ENCODE data around the gene UBN2. TPM values are rescaled to one million over a fixed set of nuclear protein-coding genes. Genes with fewer than 3 reads are reported as not detected.

Gene UBN2
- total RNA-seq, 2 donors from 2014 or later, result 13.4 to 18.8 TPM

DNA sequence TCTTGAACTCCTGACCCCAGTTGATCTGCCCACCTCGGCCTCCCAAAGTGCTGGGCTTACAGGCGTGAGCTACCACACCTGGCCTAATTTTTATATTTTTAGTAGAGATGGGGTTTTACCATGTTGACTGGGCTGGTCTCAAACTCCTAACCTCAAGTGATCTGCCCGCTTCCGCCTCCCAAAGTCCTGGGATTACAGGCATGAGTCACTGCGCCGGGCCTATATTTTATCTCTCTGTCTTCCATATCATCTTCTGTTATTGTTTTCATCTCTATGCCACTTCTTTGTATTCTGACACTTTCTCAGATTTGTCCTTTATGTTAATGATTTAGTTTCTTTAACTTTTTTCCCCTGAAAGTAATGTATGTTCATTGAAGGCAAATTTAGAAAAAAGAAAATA is 55.1 kb downstream of the UBN2 start:
- Histone ChIP-seq H3K4me1 (ENCODE audit: control insufficient read depth in 1 of 2, low read depth in 2 of 2) (no peaks in the 10 kb centered on the region), H3K27me3 (replicated peaks; ENCODE audit: insufficient read depth) (no peaks in the 10 kb centered on the region), H3K4me3 (no peak overlapping the region), H3K27ac (no peak overlapping the region), H3K9me3 (no peaks in the 10 kb centered on the region), H3K36me3 (peaks cover 13% of the 10 kb centered on the region)
- no peak for ATAC-seq (ENCODE audit: insufficient number of reproducible peaks, low FRiP score, low read depth)
- DNase-seq (ENCODE audit: low spot score), result no peak
- TF ChIP-seq, protein P1, sequence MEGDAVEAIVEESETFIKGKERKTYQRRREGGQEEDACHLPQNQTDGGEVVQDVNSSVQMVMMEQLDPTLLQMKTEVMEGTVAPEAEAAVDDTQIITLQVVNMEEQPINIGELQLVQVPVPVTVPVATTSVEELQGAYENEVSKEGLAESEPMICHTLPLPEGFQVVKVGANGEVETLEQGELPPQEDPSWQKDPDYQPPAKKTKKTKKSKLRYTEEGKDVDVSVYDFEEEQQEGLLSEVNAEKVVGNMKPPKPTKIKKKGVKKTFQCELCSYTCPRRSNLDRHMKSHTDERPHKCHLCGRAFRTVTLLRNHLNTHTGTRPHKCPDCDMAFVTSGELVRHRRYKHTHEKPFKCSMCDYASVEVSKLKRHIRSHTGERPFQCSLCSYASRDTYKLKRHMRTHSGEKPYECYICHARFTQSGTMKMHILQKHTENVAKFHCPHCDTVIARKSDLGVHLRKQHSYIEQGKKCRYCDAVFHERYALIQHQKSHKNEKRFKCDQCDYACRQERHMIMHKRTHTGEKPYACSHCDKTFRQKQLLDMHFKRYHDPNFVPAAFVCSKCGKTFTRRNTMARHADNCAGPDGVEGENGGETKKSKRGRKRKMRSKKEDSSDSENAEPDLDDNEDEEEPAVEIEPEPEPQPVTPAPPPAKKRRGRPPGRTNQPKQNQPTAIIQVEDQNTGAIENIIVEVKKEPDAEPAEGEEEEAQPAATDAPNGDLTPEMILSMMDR (IDR thresholded peaks at IDR 0.05), result no peak

DNA sequence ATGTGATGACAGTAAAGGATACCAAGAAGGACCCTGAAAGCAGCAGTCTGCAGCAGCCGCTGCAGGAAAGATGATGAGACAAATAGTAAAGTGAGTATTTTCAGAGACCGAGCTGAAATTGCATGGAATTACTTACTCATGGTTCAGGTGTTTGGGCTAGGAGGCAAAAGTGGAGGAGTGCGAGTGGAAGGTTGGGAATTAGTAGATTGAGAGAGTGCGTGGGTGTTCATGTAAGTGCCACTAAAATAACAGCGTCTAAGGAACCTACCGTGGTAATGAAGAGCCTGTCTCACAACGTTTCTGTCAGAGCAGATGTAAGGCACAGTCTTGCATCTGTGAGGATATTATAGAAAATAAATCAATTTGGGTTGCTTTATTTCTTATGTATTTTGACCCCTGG is 61.8 kb downstream of the UBN2 start:
- DNase-seq (ENCODE audit: low spot score) (no peak), ATAC-seq (ENCODE audit: insufficient number of reproducible peaks, low FRiP score, low read depth) (no peak)
- no peaks in the 10 kb centered on the region for H3K27me3 ChIP-seq (replicated peaks; ENCODE audit: insufficient read depth)
- H3K4me1 ChIP-seq (ENCODE audit: control insufficient read depth in 1 of 2, low read depth in 2 of 2), result no peaks in the 10 kb centered on the region
- H3K4me3 ChIP-seq, result no peak overlapping the region
- H3K9me3 ChIP-seq, result no peaks in the 10 kb centered on the region
- no peak overlapping the region for H3K27ac ChIP-seq
- peaks cover 25% of the 10 kb centered on the region for H3K36me3 ChIP-seq
- TF ChIP-seq, protein P1 (IDR thresholded peaks at IDR 0.05), result no peak

DNA sequence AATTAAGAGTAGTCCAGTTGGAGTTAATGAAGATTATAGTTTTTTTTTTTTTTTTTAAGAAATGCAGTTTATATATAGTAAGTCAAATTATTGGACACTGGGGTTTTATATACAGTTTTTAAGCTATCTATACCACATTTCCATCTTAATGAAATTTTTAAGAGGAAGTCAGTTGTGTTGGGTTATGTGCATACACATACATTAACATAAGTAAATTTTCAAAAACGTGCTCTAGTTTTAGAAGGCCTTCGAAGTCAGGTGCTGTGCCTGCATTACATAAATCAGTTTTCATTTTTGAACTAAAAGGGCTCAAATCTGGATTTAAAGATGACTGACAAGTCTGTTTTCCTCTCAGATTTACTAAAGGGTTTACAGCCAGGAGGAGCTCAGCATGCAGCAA is 62.5 kb downstream of the UBN2 start:
- no peak overlapping the region for H3K27ac ChIP-seq
- DNase-seq (ENCODE audit: low spot score), result no peak
- no peaks in the 10 kb centered on the region for H3K9me3 ChIP-seq
- H3K4me1 ChIP-seq (ENCODE audit: control insufficient read depth in 1 of 2, low read depth in 2 of 2), result no peaks in the 10 kb centered on the region
- H3K27me3 ChIP-seq (replicated peaks; ENCODE audit: insufficient read depth), result no peaks in the 10 kb centered on the region
- TF ChIP-seq, protein P1 (IDR thresholded peaks at IDR 0.05), result no peak
- no peak for ATAC-seq (ENCODE audit: insufficient number of reproducible peaks, low FRiP score, low read depth)
- no peak overlapping the region for H3K4me3 ChIP-seq
- H3K36me3 ChIP-seq, result peaks cover 25% of the 10 kb centered on the region

DNA sequence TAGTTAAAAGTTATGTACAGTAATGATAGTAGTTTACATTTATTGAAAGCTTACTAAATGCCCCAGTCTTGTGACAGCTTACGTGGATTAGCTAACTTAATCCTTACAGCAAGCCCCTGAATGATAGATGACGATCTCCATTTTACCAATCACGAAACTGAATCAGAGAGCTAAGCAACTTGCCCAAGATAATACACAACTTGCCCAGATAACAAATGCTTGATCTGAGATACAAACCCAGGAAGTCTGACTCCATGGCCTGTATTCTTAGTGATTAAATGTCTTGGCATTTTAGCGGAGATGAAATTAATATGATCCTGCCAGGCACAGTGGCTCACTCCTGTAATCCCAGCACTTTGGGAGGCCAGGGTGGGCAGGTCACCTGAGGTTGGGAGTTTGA is 63.2 kb downstream of the UBN2 start:
- H3K27ac ChIP-seq, result no peak overlapping the region
- TF ChIP-seq, protein P1 (IDR thresholded peaks at IDR 0.05), result no peak
- no peaks in the 10 kb centered on the region for H3K27me3 ChIP-seq (replicated peaks; ENCODE audit: insufficient read depth)
- DNase-seq (ENCODE audit: low spot score), result no peak
- H3K4me3 ChIP-seq, result no peak overlapping the region
- no peaks in the 10 kb centered on the region for H3K9me3 ChIP-seq
- no peak for ATAC-seq (ENCODE audit: insufficient number of reproducible peaks, low FRiP score, low read depth)
- H3K36me3 ChIP-seq, result peaks cover 25% of the 10 kb centered on the region
- H3K4me1 ChIP-seq (ENCODE audit: control insufficient read depth in 1 of 2, low read depth in 2 of 2), result no peaks in the 10 kb centered on the region

DNA sequence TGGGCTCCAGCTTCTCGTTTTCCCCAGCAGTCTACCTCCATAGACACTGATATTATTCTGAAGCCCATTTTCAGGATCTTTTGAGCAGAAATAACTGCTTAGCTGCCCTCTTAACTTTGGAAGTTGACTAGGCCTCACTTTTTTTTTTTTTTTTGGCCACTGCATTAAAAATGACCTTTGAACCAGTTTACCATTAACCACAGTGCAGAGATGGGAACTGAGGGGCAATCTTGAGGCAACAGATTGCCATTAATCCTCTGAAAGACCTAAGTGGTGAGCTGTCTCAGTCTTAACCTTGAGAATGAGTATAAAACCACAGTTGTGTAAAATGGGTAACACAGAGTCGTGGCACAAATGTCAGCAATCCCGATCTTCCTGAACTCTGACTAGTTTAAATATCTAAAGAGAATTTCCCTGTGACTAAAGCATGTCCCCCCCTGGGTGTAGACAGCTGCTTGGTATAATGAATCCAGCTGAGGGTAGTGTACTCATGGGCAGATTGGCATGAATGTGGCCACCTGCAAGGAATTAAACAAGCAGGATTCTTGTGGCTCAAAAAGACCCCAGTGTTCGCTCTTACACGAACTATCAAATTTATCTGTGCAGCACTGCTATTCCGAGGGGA is 64.0 kb downstream of the UBN2 start:
- H3K36me3 ChIP-seq, result peaks cover 25% of the 10 kb centered on the region

More for the DNA sequence above, 64.0 kb downstream of the UBN2 start:
- no peak overlapping the region for H3K27ac ChIP-seq
- DNase-seq (ENCODE audit: low spot score), result no peak
- no peak overlapping the region for H3K4me3 ChIP-seq
- TF ChIP-seq, protein P1 (IDR thresholded peaks at IDR 0.05), result no peak
- H3K27me3 ChIP-seq (replicated peaks; ENCODE audit: insufficient read depth), result no peaks in the 10 kb centered on the region
- no peaks in the 10 kb centered on the region for H3K4me1 ChIP-seq (ENCODE audit: control insufficient read depth in 1 of 2, low read depth in 2 of 2)
- ATAC-seq (ENCODE audit: insufficient number of reproducible peaks, low FRiP score, low read depth), result no peak
- H3K9me3 ChIP-seq, result no peaks in the 10 kb centered on the region

All from thoracic aorta (tissue), 2 donors.